GM21360 (cell line): ENCODE data around the gene CDK14.

Experiments
- ATAC-seq: cut with Tn5 transposase; IDR thresholded peaks from one replicate; pipeline ENCODE4 v1.9.1; 2021; ENCODE audit warnings: mild to moderate bottlenecking, moderate library complexity; ENCODE audit not compliant: unreplicated experiment

CDK14 gene

GRCh38 chr7:90984692-90985091 is 388.6 kb downstream of the CDK14 start:
- no peak for ATAC-seq

GRCh38 chr7:90988516-90988915 is 392.4 kb downstream of the CDK14 start:
- no peak for ATAC-seq

GRCh38 chr7:90988996-90989765 is 393.1 kb downstream of the CDK14 start:
- no peak for ATAC-seq

DNA sequence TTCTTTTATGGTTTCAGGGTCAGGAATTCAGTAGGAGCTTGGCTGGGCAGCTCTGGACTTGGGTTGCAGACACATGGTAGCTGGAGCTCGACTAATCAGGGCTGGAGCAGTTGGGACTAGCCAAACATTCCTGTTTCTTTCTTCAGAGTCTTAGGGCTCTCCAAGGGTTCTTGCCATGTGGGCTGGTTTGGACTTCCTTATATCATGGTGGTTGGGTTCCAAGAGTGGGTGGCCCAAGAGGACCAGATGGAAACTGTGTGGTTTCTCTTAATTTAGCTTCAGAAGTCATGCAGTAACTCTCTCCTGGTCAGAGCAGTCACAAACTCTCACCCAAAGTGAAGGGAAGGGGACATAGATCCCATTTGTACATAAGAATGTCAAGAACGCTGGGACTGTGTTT is 398.0 kb downstream of the CDK14 start:
- ATAC-seq, result no peak

DNA sequence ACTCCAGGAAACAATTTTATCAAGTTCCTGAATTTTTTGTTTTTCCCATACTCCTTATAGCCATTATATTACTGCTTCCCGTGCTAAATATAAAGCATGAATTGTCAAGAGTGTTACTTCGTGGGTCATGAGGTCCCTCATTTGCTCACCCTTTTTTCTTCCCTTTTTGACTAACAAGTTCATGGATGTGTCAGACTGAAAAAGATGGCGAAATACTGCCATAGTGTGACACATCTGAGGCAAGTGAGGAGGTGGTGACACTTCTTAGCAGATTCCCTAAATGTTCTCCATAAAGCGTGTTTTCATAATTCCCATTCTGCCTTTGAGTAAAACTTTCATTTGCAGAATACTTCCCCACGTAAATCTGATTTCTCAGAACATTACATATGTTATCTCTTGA is 398.5 kb downstream of the CDK14 start:
- ATAC-seq, result no peak

DNA sequence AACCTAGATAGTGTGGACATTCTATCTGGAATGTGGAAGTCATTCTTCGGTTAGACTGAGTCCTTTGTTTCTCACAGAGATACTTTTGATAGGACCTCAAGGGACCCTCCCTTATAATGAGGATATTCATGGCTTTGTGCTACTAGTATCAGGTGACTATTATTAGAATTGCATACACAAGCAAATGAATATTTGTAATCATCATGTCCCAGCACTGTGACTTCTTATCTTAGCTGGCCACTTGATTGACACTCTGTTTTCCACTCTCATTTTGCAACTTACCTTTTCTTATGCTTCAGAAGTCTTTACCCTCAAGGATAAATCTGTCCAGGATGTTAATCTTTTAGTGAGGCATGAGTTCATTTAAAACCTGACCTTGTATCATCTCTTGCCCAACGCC is 399.9 kb downstream of the CDK14 start:
- no peak for ATAC-seq

DNA sequence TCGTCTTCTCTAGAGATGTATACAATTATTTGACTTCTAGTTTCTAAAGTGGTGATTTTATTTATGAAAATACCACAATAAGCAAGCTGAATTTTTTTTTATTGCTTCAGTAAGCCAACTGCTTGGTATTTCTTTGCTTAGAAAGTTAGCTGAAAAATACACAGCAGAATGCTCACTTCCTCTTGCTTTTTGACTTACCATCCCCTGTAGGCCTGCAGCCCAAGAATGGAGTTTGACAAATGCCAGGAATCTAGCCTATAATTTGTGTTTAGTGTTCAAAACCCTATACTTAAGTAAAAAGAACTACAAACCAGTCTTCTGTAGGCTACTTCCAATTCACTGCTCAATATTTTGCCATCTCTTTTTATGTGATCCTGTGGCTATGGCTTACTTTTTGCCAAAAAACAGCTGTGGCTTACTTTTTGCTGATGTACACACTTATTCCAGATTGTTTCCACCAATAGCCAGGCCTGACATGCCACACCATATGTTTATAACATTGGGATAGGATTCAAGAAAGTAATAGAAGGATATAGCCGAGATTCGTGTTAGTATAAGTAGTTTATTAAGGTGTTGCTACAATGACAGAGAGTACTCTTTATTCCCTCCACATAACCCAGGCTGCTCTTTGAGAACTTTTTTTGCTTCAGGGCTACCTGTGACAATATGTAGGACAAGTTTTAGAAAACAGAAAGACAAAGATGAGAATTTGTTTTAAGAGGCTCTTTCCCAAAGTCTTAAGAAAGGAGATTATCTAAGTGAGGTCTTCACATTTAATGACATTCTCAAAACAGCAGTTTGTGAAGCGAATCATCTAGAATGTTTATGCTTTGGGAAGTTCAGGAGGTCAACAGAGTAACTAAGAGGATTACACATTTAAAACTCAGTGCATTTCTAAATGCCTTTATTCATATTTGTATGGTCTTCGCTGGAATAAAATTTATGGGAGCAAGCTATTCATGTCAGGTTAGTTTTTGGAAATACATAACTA is 404.2 kb downstream of the CDK14 start:
- no peak for ATAC-seq

DNA sequence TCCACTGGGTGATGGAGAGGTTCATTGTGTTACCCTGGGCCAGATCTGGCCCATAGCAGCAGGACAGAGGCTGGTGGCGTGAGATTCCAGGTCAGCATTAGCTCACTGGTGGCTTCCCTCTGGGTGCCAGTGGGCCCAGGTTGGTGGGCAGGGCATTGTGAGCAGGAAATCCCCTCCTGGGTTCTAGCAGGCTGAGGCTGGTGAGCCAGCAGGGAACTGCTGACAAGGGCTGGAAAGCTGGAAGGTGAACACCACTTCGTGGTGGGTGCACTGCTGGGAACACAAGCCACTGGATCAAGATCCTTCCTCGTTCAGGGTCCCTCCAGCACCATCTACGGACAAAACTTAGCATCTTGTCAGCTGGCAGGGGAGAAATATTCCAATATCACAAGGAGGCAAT is 408.9 kb downstream of the CDK14 start:
- no peak for ATAC-seq

DNA sequence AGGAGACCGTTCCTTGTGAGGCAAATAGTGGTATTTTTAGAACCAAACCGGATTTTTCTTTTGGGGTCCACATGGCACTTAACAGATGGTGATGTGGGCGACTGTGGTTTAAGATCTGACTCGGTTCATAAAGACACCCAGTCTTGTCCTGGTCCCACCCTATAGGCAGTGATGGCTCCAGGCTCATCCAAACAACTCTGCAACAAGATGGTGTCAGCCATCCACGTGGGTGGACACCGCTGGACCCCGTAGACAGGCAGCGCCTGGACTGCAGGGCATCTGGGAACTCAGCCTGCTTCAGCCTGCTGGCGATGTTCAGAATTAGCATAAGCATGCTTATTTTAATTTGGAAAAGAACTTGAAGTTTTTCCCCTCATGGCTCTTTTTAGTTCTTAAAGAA is 409.7 kb downstream of the CDK14 start:
- no peak for ATAC-seq

DNA sequence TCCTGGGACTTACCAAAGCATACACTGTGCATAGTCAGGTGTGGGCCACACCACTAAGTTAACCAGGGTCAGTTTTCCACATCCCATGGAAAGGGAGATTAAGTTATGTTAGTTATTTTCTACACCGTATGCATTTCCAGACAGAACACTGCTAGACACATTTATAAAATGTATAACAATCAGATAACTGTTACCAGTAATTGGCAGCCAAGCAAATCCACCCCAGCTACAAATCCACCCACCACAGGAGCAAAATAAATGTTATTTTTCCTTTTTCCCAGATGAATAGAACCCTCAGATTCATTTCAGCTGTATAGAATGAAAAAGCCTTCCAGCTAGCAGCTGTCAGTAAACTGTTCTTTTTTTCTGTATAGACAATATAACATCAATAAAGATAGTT is 411.2 kb downstream of the CDK14 start:
- no peak for ATAC-seq

GRCh38 chr7:91013078-91013477 is 417.0 kb downstream of the CDK14 start:
- no peak for ATAC-seq

DNA sequence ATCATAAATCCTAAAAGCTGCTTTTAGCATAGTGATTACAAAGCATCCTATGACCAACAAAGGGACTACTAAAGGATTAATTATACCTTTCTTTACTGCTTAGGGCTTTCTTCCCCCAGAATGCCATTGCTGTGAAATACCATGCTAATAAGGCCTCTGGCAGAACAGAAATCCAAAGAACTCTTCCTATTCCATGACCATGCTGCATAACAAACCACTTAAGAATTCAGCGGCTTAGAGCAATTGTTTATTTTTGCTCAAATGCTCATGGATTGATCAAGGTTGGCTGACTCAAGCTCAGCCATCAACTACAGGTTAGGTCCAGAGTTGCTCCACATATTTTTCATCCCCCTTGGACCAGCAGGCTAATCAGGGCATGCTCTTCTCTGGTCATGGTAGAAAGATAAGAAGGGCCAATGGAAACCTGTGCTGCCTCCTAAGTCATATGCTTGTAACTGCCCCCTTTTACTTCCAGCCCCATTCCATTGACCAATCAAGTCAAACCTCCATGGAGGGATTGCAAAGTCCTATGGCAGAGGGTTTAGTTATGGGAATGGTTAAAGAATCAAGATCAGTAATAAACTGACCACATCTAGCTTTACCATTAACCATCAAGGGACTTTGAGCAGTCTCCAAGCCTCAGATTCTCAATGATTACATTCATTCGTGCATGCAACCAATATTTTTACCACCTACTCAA is 423.7 kb downstream of the CDK14 start:
- no peak for ATAC-seq

DNA sequence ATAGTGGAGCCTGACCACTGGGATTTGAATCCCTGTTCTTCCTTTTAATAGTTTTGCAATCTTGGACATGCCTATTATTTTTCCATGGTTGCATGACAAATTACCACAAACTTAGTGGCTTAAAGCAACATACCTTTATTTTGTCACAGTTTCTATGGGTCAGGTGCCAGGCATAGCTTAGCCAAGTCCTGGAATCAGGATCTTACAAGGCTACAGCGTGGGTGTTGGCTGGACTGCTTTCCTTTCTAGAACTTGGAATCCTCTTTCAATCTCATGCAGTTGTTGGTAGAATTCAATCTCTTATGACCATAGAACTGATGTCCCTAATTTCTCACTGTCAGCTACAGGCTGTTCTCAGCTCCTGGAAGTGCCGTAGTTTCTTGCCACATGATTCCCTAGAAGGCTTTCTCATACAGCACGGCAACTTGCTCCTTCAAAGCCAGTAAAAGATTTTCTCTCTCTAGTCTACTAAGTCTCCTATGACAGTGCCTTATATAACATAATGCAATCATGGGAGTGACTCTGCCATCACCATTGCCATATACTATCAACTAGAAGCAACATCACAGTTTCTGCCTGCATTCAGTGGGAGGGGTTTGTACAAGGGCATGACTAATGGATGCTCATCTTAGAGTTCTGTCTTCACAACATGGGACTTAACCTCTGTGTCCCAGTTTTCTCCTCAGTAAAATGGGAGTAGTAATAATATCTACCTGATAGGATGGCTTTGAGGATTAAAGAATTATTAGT is 424.7 kb downstream of the CDK14 start:
- no peak for ATAC-seq

DNA sequence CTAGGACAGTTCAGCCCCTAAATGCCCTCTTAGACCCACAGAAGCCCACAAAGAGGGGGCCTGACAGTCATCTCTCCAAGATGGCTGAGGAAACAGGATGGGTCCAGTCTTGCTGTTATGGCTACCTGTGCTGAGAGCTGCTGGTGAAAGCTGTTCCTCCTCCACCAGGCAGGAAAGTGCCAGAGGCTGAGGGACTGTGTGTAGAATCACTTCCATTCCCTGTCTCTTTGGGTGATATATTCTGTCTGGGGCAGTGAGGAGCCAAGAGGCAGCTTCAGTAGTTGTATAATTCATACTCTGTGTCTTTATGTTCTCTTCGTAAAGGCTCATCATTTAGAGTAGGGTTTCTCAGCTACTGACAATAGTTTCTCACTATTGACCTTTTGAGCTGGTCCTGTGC is 425.8 kb downstream of the CDK14 start:
- no peak for ATAC-seq

DNA sequence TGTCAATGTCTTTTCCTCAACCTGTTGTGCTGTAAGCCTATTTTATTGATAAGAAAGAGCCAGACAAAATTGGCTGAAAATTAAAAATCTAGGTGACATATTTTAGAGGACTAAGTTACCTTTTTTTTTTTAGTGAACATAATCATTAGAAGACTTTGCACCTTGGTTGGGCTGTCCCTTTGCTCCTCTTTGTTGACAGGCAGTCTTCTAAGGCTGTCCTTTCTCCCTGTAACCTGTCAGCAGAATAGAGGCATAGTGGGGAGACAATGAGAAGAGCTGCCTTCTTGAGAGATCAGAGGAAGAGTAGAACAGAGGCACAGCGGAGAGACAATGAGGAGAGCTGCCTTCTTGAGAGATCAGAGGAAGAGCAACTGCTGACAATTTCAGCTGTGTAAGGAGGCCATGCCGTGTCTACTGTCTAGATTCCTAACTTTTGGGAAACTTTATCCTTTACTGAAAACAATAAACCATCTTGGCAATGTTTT is 429.8 kb downstream of the CDK14 start:
- ATAC-seq, result no peak

- ATAC-seq, result no peak
Measured at GRCh38 chr7:91029688-91030087, 433.6 kb downstream of the CDK14 start.

DNA sequence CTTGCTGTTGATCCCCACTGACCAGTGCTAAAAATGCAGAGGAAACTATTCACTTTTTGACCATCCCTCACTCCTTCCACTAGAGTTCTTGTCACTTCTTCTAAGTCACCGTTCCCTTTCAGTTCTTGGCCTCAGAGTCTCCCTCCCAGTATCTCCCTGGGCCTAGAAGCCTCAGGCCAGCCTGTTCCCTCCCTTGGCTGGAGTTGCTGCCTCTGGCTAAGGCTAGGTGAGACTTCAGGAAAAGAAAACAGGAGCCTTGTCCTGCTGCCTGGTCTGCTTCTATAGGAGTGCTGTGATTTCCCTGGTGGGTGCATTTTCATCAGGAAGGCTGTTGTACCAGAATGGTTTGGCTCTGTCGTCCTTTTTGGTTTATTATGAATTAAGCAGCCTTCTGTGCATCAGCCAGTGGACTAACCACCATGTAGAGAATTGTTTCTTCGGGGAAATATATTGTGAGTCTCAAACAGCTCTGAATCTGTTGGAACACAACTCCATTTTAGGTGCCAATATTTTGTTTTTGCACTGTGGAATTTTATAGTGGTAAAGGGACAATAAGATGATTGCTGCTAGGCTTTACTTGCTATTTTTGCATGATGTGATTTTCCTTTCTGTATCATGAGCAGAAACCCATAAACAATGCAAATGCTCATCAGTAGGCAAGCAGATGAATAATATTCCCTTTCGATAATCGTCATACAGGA is 434.7 kb downstream of the CDK14 start:
- ATAC-seq, result no peak

- ATAC-seq, result no peak
Measured at GRCh38 chr7:91031757-91032156, 435.6 kb downstream of the CDK14 start.

DNA sequence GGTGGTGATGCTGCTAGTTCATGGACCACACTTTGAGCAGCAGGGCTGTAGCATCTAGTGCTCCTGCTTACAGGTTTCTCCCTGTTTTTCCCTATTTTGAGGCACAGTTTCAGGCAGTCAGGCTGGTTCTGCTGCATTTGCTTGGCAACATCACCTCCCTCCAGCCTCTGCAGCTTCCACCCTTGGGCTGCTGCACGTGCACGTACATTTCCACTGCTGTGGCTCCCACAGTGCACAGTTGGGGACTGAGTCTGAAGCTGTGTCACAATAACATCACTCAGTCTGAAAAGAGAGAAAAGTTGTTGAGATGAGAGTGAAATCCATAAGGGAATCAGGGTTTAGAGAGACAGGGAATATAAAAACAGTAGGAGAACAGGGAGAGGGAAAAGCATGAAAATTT is 437.5 kb downstream of the CDK14 start:
- no peak for ATAC-seq
